K562 (cell line): ENCODE data around the gene EXOC4. TPM values are rescaled to one million over a fixed set of nuclear protein-coding genes. Genes with fewer than 3 reads are reported as not detected.

ENCODE experiments used
- ARID1B ChIP-seq: fragments of 450-650 bp; IDR thresholded peaks from 2 replicates; pipeline ENCODE4 v1.6.1; 2016; ENCODE audit warnings: antibody characterized with exemption, mild to moderate bottlenecking, inconsistent platforms
- CHD4 ChIP-seq: fragments of 200-600 bp; sonication (generic); IDR thresholded peaks from 3 replicates; pipeline ENCODE4 v1.6.1; 2012; ENCODE audit warnings: low read depth, mild to moderate bottlenecking, mixed read lengths, low read length, inconsistent platforms; ENCODE audit not compliant: insufficient read depth, insufficient replicate concordance, poor library complexity, severe bottlenecking
- EHMT2 ChIP-seq: fragments of 450-650 bp; IDR thresholded peaks from 2 replicates; pipeline ENCODE4 v1.6.1; 2018; ENCODE audit warnings: antibody characterized with exemption
- EP300 ChIP-seq: IDR thresholded peaks from 2 replicates; pipeline ENCODE4 v1.6.1; 2012; ENCODE audit warnings: low read length, improper control_type of control experiment
- FOS ChIP-seq: IDR thresholded peaks from 3 replicates; pipeline ENCODE4 v1.6.1; 2011; ENCODE audit not compliant: insufficient read length; ENCODE audit errors: extremely low read depth
- FOXO4 ChIP-seq: fragments of 450-650 bp; formaldehyde crosslinking; IDR thresholded peaks from 2 replicates; pipeline ENCODE4 v1.4.0; 2020; ENCODE audit warnings: mild to moderate bottlenecking, moderate library complexity
- GATAD2A ChIP-seq: fragments of 450-650 bp; IDR thresholded peaks from 2 replicates; pipeline ENCODE4 v1.6.1; 2017
- HLTF ChIP-seq: fragments of 450-650 bp; IDR thresholded peaks from 2 replicates; pipeline ENCODE4 v1.6.1; 2016
- KAT2B ChIP-seq: IDR thresholded peaks from one replicate; pipeline ENCODE4 v1.6.1; 2012; ENCODE audit warnings: low read depth, mild to moderate bottlenecking, control low read depth, inconsistent platforms, low read length, moderate library complexity
- MIER1 ChIP-seq: fragments of 450-650 bp; IDR thresholded peaks from 2 replicates; pipeline ENCODE4 v1.6.1; 2016; ENCODE audit warnings: antibody characterized with exemption, mild to moderate bottlenecking, low read depth
- MLX ChIP-seq, 2 experiments: fragments of 450-650 bp in 1 of 2; sonication (generic) in 1 of 2; formaldehyde crosslinking; conservative IDR thresholded peaks; 2 replicates each; pipeline versions ENCODE4 v1.4.0 to v1.8.1; 2020 to 2022; ENCODE audit warnings: mild to moderate bottlenecking in 1 of 2, missing genetic modification reagents in 1 of 2
- NCOA6 ChIP-seq: fragments of 450-650 bp; IDR thresholded peaks from 2 replicates; pipeline ENCODE4 v1.6.1; 2017; ENCODE audit warnings: mild to moderate bottlenecking
- REST ChIP-seq, 2 experiments: fragments of 450-650 bp; formaldehyde crosslinking in 1 of 2; IDR thresholded peaks; 2 replicates each; pipeline versions ENCODE4 v1.4.0 to v1.6.1; 2014 to 2020; ENCODE audit warnings: mild to moderate bottlenecking in 2 of 2, borderline replicate concordance in 1 of 2, low read depth in 1 of 2
- TAF9B ChIP-seq: fragments of 450-650 bp; IDR thresholded peaks from 2 replicates; pipeline ENCODE4 v1.6.1; 2018; ENCODE audit warnings: mild to moderate bottlenecking; ENCODE audit not compliant: partially characterized antibody
- TEAD4 ChIP-seq, 2 experiments: sonication (generic) in 1 of 2; formaldehyde crosslinking in 1 of 2; IDR thresholded peaks; 2 replicates each; pipeline versions ENCODE4 v1.6.1 to v1.8.0; 2012 to 2022; ENCODE audit warnings: borderline replicate concordance in 1 of 2, inconsistent platforms in 1 of 2, low read length in 1 of 2, mild to moderate bottlenecking in 1 of 2, missing genetic modification reagents in 1 of 2
- XRCC4 ChIP-seq: IDR thresholded peaks from one replicate; pipeline ENCODE4 v1.6.1; 2011; ENCODE audit not compliant: insufficient read depth, insufficient read length; ENCODE audit errors: extremely low read depth
- ZBED1 ChIP-seq: IDR thresholded peaks from 2 replicates; pipeline ENCODE4 v1.6.1; 2014
- ZBTB1 ChIP-seq: sonication (generic); formaldehyde crosslinking; IDR thresholded peaks from 2 replicates; pipeline ENCODE4 v1.8.1; 2023; ENCODE audit warnings: missing genetic modification reagents, low read depth, mild to moderate bottlenecking, borderline replicate concordance
- ZNF140 ChIP-seq: fragments of 250-450 bp; sonication (Bioruptor Pico); IDR thresholded peaks from 2 replicates; pipeline ENCODE4 v1.8.0; 2021; ENCODE audit warnings: moderate library complexity, mild to moderate bottlenecking, inconsistent platforms
- ZNF184 ChIP-seq: sonication (generic); formaldehyde crosslinking; IDR thresholded peaks from 2 replicates; pipeline ENCODE4 v1.5.0; 2020; ENCODE audit warnings: missing genetic modification reagents
- ZNF644 ChIP-seq: fragments of 200-800 bp; sonication (Bioruptor generic); IDR thresholded peaks from 2 replicates; pipeline ENCODE4 v1.6.1; 2016; ENCODE audit warnings: low read depth, missing genetic modification characterization, missing compliant biosample characterization
- polyA plus RNA-seq, 8 experiments: library from polyadenylated mRNA; depleted of rRNA in 4 of 8; stranded (reverse) in 5 of 8; unstranded in 3 of 8; fragments of >200 nt; fragmentation: Nextera tagmentation in 2 of 8; fragmentation: Illumina TruSeq in 1 of 8; extraction: Ambion mirVana in 2 of 8; extraction: Trizol in 1 of 8; gene quantifications; 2 replicates each; pipeline versions ENCODE4 v1.2.1 to v1.2.3, GENCODE V29; 2011 to 2014; ENCODE audit warnings: inconsistent platforms in 1 of 8, missing spikeins in 1 of 8
- total RNA-seq, 7 experiments: library from RNA; depleted of rRNA in 6 of 7; stranded (reverse); fragments of >200 nt in 6 of 7; fragmentation: Illumina TruSeq in 2 of 7; extraction: Trizol in 2 of 7; gene quantifications; 2 replicates each; pipeline versions ENCODE4 v1.2.1 to v1.2.3, GENCODE V29; 2011 to 2021; ENCODE audit warnings: low replicate concordance in 1 of 7

EXOC4 gene
- total and polyA plus RNA-seq, 9 of the 15 experiments (the other 6 are each of a cell fraction or from before 2014, with no cell fraction given): 18.5 to 73.1 (median 46.6) TPM

GRCh38 chr7:133985300-133985699 lies 732.4 kb downstream of the EXOC4 start (continued):
- no peak for TF ChIP-seq FOXO4 (CRISPR knock-in tag)
- TF ChIP-seq EHMT2: no peak
- TF ChIP-seq CHD4: no peak
- TF ChIP-seq REST (IDR thresholded peaks at IDR 0.05; ENCODE audit: borderline replicate concordance): no peak
- TF ChIP-seq REST (CRISPR knock-in tag; IDR thresholded peaks at IDR 0.05; ENCODE audit: low read depth): no peak
- TF ChIP-seq MLX (CRISPR knock-in tag; conservative IDR thresholded peaks at IDR 0.05): no peak
- no peak for TF ChIP-seq HLTF
- no peak for TF ChIP-seq ZBTB1
- no peak for TF ChIP-seq FOS
- TF ChIP-seq ARID1B: peak; percentile 73
- TF ChIP-seq ZNF184 (CRISPR knock-in tag): no peak
- no peak for TF ChIP-seq ZNF140 (CRISPR knock-in tag)
- no peak for TF ChIP-seq EP300
- peak; percentile 70 for TF ChIP-seq TEAD4 (IDR thresholded peaks at IDR 0.05; ENCODE audit: low read length)
- TF ChIP-seq TEAD4 (CRISPR knock-in tag; IDR thresholded peaks at IDR 0.05; ENCODE audit: borderline replicate concordance): no peak
- TF ChIP-seq TAF9B: no peak
- TF ChIP-seq KAT2B: no peak
- no peak for TF ChIP-seq NCOA6
- no peak for TF ChIP-seq ZBED1
- TF ChIP-seq ZNF644: no peak
- no peak for TF ChIP-seq XRCC4
- TF ChIP-seq MIER1: no peak
- no peak for TF ChIP-seq GATAD2A
